HT-29 (cell line): ENCODE measurements around the gene SFTPB. TPM values are rescaled to one million over a fixed set of nuclear protein-coding genes. Genes with fewer than 3 reads are reported as not detected.

Experiments
- DNase-seq: peaks from one replicate; pipeline ENCODE4 v3.0.0-alpha.2; 2015; ENCODE audit warnings: low spot score
- total RNA-seq: library from RNA; depleted of rRNA; stranded (reverse); fragments of >200 nt; shearing (Covaris generic); gene quantifications from 2 replicates; pipeline ENCODE4 v1.2.3, GENCODE V29; 2014

Gene SFTPB
- total RNA-seq, 1 experiment from 2014 or later = not detected

DNA sequence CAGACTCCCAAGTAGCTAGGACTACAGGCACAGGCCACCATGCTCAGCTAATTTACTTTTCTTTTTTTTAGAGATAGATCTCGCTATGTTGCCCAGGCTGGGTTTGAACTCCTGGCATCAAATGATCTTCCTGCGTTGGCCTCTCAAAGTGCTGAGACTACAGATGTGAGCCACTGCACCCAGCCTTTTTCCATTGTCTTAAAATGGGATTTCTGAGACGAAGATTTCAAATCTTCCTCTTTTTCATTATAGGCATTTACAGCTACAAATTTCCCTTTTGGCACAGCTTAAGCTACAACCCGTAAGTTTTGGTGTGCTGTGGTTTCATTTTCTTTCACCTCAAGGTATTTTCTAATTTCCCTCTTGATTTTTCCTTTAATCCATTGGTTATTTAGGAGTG, 34.8 kb upstream of the SFTPB start:
- no peak for DNase-seq

DNA sequence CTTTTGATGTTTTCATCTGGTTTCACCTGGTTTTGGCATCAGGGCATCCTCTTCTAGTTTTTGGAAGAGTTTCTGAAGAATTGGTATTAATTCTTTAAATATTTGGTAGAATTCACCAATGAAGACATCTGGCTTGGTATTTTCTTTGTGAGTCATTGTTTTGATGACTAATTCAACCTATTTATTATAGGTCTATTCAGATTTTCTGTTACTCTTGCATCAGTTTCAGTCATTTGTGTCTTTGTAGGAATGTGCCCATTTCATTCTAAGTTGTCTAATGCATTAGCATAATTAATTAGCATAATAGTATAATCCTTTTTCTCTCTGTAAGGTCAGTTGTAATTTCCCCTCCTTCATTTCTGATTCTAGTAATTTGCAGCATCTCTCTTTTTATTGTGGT, 34.2 kb upstream of the SFTPB start:
- DNase-seq = no peak

DNA sequence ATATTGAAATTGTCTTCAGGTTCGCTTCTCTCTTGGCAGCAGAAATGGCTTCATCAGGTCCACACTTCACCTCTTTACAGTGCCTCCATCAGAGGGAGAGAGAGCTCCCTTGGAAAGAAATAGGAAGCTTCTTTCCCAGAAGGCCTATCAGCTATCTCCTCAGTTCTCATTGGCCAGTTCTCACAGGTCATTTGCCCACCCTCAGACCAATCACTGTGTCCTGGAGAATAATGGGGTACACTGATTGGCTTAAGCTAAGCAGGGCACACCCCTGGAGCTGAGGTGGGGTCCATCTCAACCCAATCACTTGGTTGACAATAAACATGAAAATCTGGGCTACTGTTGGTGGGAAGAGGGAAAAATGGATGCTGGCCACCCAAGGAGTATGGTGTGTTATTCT, 31.3 kb upstream of the SFTPB start:
- DNase-seq = no peak

DNA sequence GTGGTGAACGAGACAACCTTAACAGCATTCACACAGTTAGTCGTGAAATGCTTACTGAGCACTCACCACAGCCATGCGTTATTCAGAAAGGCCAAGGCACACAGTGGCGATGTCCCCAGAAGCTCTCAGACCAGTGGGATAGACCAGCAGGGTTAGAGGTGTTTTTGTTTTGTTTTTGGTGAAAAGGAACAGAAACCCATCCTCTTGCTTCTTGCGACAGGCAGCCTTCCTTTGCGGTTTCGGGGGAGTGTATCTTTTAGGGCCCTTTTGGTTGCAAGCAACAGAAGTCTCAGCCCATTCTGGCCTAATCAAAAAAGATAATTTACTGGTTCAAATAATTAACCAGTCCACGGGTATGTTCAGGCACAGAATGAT, 30.9 kb upstream of the SFTPB start:
- DNase-seq = no peak

DNA sequence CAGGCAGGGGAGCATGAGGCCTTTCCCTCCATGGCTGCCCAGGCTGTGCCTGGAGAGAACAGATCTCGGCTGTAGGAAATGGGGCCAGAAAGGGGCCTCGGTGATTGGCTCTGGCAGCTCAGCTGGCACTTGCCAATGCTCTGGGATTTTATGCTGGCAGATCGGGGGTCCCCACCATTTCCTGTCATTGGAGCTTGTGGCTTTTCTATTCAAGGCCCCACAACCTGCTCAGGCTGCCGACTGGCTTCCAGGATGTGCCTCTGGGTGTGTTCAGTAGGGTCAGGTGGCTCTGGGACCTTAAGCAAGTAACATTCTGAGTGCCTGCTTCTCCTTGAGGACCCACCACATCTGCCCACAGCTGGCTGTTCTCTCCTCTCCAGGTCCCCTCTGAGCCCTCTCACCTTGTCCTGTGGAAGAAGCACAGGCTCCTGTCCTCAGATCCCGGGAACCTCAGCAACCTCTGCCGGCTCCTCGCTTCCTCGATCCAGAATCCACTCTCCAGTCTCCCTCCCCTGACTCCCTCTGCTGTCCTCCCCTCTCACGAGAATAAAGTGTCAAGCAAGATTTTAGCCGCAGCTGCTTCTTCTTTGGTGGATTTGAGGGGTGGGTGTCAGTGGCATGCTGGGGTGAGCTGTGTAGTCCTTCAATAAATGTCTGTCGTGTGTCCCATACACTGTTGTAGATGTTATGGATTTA, 30.3 kb upstream of the SFTPB start:
- no peak for DNase-seq

DNA sequence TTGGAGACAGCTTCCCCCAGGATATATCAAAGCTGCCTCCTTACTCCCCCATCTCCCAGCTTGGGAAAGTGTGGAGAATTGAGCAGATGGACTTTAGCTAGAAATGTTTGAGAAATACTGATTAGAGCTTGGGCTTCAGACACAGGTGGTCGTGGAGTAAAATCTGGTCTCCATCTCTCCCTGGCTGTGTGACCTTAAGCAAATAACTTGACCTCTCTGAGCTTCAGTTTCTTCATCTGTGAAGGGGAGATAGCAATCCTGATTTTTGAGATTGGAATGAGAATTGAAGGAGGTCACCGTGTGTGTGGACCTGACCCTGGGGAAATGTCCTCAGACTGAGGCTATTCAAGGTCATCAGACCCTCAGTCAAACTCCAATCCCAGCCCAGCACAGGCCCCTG, 29.7 kb upstream of the SFTPB start:
- DNase-seq = no peak

DNA sequence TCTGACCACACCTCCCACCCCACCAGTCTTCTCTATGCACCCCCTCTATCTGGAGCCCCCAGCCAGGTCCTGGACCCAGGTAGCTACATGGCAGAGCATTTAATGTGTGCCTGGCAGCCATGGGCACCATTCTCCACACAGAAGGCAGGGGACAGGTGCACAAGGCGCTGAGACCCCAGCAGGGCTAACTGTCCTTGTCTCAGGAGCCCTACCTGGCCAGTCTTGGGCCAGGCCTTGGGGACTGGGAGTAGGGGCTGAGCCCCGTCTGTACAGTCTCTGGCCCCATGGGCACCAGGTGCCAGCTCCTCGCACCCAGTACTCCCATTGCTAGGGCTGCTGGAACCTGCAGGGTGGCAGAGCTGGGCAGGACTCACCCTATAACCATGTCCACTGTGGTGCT, 29.1 kb upstream of the SFTPB start:
- no peak for DNase-seq

DNA sequence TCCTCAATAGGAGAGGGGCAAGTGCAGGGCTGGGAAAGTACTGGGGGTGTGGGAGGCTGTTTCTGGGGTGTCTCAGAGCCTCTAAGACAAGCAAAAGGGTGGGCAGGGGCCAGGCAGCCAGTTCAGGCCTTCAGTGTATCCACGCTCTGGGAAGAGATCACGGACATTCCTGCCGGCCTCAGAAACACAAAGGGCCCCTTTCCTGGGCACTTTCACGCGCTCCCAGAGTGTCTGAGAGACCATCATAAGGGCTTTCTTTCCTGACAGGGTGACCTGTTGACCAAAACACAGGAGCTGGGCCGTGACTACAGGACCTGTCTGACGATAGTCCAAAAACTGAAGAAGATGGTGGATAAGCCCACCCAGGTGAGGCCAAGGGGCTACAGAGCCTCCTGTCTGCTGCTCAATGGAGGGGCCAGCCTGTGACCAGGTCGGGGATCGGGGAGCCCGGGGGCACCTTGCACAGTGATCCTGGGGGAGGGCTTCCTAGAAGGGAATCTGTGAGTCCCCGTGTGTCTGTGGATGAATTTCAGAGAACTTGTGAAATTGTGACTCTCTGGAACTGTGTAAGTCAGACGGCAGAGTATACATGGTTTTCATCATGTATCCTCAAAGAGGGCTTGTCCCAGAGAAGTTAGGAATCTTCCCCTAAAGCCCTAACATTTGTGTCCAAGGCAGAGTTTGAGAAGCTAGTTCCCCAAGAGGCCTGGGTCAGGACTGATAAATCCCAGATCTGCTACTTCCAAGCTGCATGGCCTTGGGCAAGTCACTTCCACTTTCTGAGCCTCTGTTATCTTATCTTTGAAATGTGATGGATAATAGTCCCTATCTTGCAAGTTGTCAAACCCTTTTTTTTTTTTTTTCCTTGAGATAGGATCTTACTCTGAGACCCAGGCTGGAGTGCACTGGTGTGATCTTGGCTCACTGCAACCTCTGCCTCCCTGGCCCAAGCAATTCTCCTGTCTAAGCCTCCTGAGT, 28.0 kb upstream of the SFTPB start:
- no peak for DNase-seq

DNA sequence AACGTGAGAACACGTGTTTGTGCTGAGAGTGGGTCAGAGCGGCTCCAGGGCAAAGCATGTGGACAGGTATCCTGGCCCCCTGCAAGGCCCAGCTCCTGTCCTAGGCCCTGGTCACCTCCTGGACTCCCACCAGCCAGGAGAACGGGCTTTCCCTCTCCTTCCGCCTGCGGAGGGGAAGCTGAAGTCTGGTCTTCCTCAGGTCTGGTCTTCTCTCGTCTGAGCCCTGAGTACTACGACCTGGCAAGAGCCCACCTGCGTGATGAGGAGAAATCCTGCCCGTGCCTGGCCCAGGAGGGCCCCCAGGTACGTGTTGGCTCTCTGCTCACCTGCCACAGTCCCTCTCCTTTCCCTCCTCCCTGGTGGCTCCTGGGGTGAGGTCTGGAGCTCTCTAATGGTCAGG, 27.1 kb upstream of the SFTPB start:
- no peak for DNase-seq

DNA sequence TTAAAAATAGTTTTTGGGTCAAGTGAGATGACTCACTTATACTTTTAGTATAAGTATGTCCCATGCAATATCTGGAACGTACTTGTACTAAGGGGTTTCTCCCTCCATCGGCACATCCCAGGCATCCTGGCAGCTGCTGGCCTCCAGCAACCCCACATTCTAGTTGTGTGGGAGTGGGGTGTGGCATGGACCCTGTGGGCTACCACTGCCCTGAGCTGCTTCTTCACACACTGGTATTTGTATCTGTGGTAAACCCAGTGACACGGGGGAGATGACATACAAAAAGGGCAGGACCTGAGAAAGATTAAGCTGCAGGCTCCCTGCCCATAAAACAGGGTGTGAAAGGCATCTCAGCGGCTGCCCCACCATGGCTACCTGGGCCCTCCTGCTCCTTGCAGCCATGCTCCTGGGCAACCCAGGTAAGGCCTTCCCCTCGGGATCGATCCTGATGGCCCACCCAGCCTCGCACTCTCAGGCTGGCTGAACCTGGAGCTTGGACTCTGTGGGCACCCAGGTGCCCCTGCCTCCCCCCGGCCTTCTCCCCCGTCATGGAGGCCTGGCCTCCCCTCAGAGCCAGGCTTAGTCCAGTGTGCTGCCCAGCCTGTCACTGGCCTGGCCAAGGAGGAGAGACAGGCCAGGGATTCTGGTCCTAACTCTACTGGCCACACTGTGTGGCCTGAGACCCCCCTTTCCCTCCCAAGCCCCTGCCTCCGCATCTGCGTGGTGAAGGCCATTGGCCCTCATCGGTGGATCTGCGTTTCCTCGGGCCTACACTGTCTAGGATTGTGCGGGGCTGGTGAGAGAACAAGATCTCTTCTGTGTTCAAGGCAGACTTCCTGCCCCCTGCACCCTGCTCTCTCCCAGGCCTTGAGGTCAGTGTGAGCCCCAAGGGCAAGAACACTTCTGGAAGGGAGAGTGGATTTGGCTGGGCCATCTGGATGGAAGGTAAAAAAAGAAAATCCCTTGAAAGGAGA, 26.3 kb upstream of the SFTPB start, which contains the start of gene GNLY:
Gene GNLY, plus strand, starts transcription at position 307 of the 974 bp plus-strand sequence. Its CDS starts 61 bp downstream, at position 368.
- DNase-seq = no peak

DNA sequence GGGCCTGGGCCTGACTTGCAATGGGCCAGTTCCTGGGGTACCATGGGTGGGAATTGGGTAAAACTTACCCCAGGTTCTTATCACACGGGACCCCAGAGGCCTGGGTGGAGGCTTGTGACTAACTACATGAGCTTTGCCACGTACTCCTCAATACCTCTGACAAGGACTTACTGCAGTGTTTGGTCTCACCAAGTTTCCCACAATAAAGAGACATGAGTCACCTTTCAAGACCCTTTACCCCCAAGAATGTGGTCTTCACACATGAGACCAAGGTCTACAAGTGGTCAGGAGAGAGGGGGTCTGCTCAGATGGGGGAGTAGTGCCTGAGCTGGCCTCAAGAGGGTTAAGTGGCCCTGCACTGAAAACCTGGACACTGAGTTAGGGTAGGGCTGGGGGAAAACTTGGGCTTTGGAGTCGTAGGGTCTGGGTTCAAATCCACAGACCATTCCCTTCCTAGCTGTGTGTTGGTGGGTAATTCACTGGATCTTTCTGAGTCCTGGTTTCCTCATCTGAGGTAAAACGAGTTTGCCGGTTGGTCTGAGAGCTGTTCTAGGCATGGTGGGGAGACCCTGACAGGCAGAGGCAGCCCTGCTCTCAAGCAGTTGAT, 24.1 kb upstream of the SFTPB start:
- no peak for DNase-seq

DNA sequence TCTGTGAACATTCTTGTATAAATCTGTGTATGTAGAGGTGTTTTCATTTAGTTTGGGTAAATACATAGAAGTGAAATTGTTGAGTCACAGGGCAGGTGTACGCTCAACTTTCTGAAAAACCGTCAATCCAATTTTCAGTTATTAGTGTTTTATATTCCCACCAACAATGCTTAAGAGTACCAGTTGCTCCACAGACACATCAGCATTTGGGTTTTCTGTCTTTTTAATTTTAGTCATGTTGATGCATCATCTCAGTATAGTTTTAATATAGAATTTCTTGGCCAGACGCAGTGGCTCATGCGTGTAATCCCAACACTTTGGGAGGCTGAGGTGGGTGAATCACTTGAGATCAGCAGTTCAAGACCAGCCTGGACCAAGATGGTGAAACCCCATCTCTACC, 22.9 kb upstream of the SFTPB start:
- no peak for DNase-seq

DNA sequence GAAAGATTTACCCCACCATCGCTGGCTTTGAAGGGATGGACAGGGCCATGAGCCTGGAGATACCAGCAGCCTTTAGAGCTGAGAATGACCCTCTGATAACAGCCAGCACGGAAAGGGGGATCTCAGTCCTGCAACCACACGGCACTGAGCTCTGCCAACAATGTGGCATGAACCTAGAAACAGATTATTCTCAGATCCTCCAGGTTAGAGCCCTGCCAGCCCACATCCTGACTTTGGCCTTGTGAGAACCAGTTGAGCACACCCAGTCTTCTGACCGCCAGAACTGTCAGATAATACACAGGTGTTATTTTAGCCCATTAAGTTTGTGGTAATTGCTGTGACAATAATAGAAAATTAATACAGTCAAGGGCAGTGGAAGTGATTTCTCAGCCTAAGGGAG, 16.8 kb upstream of the SFTPB start:
- DNase-seq = no peak

DNA sequence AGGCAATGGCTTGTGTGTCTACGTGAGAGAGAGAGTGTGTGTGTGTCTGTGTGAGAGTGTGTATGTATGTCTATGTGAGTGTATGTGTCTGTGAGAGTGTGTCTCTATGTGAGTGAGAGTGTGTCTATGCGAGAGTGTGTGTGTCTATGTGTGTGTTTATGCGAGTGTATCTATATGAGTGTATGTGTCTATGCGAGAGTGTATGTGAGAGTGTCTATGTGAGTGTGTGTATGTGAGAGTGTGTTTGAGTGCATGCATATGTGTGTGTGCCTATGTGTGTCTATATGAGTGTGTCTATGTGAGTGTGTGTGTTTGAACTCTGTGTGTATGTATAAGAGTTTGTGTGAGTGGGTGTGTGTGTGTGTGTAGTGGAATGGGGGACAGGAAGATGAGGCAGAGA, 16.4 kb upstream of the SFTPB start:
- DNase-seq = no peak

DNA sequence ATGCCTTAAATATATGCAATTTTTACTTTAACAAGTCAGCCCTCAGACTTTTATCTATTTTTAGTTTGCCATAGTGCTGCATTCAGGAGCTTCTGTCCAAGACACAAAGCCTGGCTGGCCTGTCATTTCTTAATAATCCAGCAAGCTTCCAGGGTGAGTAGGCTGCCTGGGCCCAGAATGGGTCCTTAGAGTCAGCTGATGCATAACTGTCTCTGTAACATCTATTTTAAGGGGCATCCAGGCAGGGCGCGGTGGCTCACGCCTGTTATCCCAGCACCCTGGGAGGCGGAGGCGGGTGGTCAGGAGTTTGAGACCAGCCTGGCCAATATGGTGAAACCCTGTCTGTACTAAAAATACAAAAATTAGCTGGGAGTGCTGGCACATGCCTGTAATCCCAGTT, 14.4 kb upstream of the SFTPB start:
- DNase-seq = no peak

DNA sequence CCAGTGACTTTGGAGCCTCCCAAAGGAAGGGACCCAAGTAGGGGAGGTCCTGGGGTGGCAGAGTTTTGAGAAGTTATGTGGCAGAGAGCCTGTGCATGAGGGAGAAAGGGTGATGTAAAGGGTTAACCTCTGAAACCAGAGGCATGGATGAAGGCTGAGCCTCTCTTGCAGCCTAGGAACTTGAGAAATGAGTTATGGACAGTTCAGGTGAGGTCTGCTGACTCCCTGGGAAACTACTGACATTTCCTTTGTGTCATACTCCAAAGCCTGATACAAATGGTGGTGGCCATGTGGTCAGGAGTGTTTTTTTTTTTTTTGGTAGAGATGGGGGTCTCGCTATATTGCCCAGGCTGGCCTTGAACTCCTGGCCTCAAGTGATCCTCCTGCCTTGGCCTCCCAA, 13.8 kb upstream of the SFTPB start:
- no peak for DNase-seq

DNA sequence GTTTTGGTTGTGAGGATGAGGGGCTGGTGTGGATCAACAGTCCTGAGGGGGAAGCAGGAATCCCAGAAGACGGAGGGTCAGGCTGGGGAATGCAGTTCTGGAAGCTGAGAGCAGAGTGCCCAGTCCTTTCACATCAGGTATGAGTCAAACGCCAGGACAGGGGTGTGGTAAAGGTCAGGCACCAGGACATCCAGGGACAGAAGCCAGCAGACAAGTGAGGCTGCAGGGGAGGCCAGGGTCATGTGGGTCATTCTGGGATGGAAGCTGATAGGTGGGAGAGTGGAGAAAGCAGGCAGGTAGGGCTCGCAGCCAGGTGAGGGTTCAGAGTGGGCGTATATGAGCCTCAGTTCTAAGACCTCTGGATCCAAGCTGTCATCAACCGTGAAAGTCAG, 13.4 kb upstream of the SFTPB start:
- DNase-seq = no peak

DNA sequence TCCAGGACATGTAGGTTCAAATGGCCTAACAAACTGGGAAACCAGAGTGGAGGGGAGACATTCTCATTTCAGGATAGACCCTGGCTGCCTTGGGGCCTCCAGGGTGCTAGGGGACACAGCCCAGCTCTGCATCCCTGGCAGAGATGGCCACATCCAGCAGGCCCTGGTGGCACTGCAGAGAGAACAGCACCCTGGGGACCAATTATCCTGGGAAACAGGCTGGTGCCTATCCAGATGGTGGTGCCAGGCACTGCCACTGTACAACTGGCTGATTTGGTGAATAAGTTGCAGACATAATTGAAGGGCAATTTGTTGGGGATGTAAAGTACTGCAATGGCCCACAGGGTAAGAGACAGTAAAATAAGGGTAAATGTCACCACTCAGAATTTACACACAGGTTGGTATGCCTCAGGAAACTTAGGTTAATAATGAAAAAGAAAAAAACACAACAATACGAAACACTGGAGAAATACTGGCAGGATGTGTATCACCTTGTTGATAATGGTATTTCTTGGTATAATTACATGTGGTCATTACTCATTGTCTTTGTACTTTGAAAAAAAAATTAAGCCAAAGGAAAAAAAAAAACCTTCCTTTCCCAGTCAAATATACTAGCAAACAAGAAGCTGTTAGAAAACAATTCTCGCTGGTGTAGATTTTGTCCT, 12.8 kb upstream of the SFTPB start:
- no peak for DNase-seq

DNA sequence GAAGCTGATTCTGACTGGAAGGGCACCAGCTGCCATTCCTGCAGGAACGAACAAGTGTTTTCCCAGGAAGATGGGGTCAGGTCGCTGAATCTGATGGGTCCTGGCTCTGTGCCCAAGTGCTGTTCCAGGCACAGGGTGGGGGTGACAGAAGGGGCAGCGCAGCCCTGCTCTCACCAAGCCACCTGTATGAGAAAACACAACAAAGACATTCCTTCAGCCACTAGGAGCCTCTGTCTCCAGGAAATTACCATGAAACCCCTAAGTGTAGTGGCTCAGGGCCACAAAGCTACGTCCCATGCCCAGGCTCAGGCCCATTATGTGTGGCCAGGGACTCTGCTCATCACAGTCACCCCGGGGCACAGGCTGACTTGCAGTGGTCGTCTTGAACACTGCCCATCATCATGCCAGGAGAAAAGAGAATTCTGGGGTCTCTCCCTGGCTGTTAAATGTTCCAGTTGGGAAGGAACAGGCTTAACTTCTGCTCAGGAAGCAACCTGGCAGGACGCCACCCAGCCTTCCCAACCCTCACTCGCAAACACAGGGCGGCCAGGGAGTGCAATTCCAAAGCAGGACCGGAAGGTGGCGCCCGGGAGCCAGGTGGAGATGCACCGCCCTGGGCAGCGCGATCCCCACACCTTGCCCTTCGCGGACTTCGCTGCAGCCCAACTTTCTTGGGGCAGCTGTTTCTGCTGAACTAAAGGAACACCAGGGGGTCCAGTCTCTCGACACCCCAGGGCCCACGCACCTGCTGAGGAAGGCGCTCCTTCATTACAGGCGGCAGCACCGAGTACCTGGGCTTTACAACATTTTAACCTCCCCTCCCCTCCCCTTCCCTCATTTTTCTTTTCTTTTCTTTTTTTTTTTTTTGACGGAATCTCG, 11.0 kb upstream of the SFTPB start:
- peak; percentile 88 for DNase-seq

DNA sequence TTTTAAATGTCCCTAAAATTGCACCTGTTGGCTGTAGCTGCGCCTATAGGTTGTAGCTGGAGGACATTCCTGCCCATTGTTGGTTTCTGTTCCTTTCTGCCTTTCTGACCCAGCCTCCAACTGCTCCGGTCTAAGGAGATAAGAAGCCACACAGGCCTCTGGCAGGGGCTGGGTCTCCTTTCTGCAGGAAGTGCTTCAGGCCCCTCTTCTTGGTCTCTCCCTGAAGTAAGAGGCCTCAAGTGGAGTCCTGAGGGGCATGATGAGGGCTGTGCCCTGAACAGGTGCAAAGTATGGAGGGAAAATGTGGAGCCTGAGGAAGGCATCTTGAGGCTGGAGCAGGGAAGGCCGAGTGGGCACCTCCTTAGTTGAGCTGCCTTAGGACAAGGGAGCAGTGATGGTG, 10.4 kb upstream of the SFTPB start:
- DNase-seq = no peak
